Transverse colon (tissue), 4 donors: Measurements from ENCODE around the gene HECTD4. TPM values are rescaled to one million over a fixed set of nuclear protein-coding genes. Genes with fewer than 3 reads are reported as not detected.

Source experiments
- DNase-seq: peaks from one replicate; pipeline ENCODE4 v3.0.0-alpha.2; 2019
- H3K27ac ChIP-seq, 4 donors: fragments of 200-600 bp; sonication (generic); 2 replicates each; pipeline ENCODE4 v1.5.1; 2016 to 2018; ENCODE audit warnings: inconsistent platforms in 4 of 4
- H3K27me3 ChIP-seq: fragments of 200-600 bp; sonication (generic); 2 replicates; pipeline ENCODE4 v1.5.1; 2017; ENCODE audit warnings: inconsistent platforms
- H3K36me3 ChIP-seq, 4 donors: fragments of 200-600 bp; sonication (generic); 2 replicates each; pipeline ENCODE4 v1.5.1; 2017 to 2019; ENCODE audit warnings: inconsistent platforms in 4 of 4
- H3K4me1 ChIP-seq, 4 donors: fragments of 200-600 bp; sonication (generic); 2 replicates each; pipeline ENCODE4 v1.5.1; 2017 to 2020; ENCODE audit warnings: inconsistent platforms in 4 of 4
- H3K4me3 ChIP-seq, 4 donors: fragments of 200-600 bp; sonication (generic); 1 replicate in 1 of 4; 2 replicates in 3 of 4; pipeline versions ENCODE4 v1.5.1 to v1.6.1; 2017 to 2019; ENCODE audit warnings: inconsistent platforms in 4 of 4
- H3K9me3 ChIP-seq, 2 donors: fragments of 200-600 bp; sonication (generic); 2 replicates each; pipeline ENCODE4 v1.5.1; 2017 to 2019; ENCODE audit warnings: inconsistent platforms in 2 of 2
- CTCF ChIP-seq, 5 experiments: fragments of 200-600 bp in 3 of 5; fragments of 450-650 bp in 2 of 5; sonication (generic) in 3 of 5; IDR thresholded peaks; 1 replicate in 2 of 5; 2 replicates in 3 of 5; pipeline ENCODE4 v1.5.1; 2016 to 2017; ENCODE audit warnings: antibody characterized with exemption in 5 of 5, inconsistent platforms in 3 of 5, mild to moderate bottlenecking in 2 of 5, moderate library complexity in 1 of 5
- EP300 ChIP-seq: sonication (generic); formaldehyde crosslinking; IDR thresholded peaks from one replicate; pipeline ENCODE4 v1.6.1; 2017; ENCODE audit warnings: antibody characterized with exemption, low read depth
- POLR2A ChIP-seq: fragments of 450-650 bp; IDR thresholded peaks from one replicate; pipeline ENCODE4 v1.6.1; 2016; ENCODE audit warnings: antibody characterized with exemption, mild to moderate bottlenecking, moderate library complexity
- POLR2AphosphoS5 ChIP-seq, 3 donors: sonication (generic); formaldehyde crosslinking; IDR thresholded peaks; one replicate each; pipeline ENCODE4 v1.6.1; 2016; ENCODE audit warnings: antibody characterized with exemption in 3 of 3
- WGBS, 2 donors: methylation state at CpG; one replicate each; pipeline ENCODE4 v1.1.5; 2018; ENCODE audit warnings: low coverage in 1 of 2; 5-methylcytosine and 5-hydroxymethylcytosine counted together
- in situ Hi-C, 4 donors: fragments of 200-750 bp; cut with MboI; loops; one replicate each; pipeline versions ENCODE4 v1.15.0 to v1.15.1; 2017; ENCODE audit warnings: low sequenced_read_pairs in 3 of 4, low pct_ligation_motif_present in 1 of 4, low pct_unique_long_range_greater_than_20kb in 1 of 4
- intact Hi-C: fragments of 100-400 bp; cut with DNase I; formaldehyde crosslinking; loops from one replicate; pipeline ENCODE4 v1.15.1; 2023; ENCODE audit warnings: low total_unique reads
- total RNA-seq, 4 donors: library from RNA; depleted of rRNA; stranded (reverse); fragments of >200 nt; gene quantifications; one replicate each; pipeline ENCODE4 v1.1.0, GENCODE V29; 2016

Gene HECTD4
- total RNA-seq, 4 donors from 2014 or later, result 52.6 to 171 (median 121) TPM

- Histone ChIP-seq H3K36me3 (peaks cover 0 to 54% (median 16%) of the 10 kb centered on the region in 4 donors), H3K27ac (no peak overlapping the region), H3K27me3 (no peaks in the 10 kb centered on the region), H3K4me3 (no peak overlapping the region), H3K4me1 (no peaks in the 10 kb centered on the region), H3K9me3 (no peaks in the 10 kb centered on the region)
- intact Hi-C loops, result loop anchor here (5.0 kb wide), 1 partner anchor 1818 kb away; no protein-coding TSS in a partner anchor
- in situ Hi-C loops, result no loop called here
- no peak for DNase-seq
- TF ChIP-seq POLR2AphosphoS5 (IDR thresholded peaks at IDR 0.05) (no peak), EP300 (no peak), CTCF (IDR thresholded peaks at IDR 0.05) (no peak), POLR2A (no peak)
- WGBS, 2 donors, result 80 to 95% methylated on average over 1 to 20 of the region's 20 CpGs
Observed at GRCh38 chr12:112175361-112176155, 206.7 kb downstream of the HECTD4 start.

- in situ Hi-C loops (no loop called here), intact Hi-C loops (no loop called here)
- no peak overlapping the region for H3K4me3 ChIP-seq
- no peak for DNase-seq
- no peaks in the 10 kb centered on the region for H3K27me3 ChIP-seq
- H3K9me3 ChIP-seq, result no peaks in the 10 kb centered on the region
- peaks cover 0 to 39% (median 10%) of the 10 kb centered on the region in 4 donors for H3K36me3 ChIP-seq
- H3K4me1 ChIP-seq, result no peaks in the 10 kb centered on the region
- no peak overlapping the region for H3K27ac ChIP-seq
- WGBS, 2 donors, result 99 to 100% methylated on average over 1 to 21 of the region's 21 CpGs
- TF ChIP-seq EP300, result no peak
- no peak for TF ChIP-seq POLR2AphosphoS5 (IDR thresholded peaks at IDR 0.05)
- TF ChIP-seq CTCF (IDR thresholded peaks at IDR 0.05), result no peak
- no peak for TF ChIP-seq POLR2A
Observed at GRCh38 chr12:112172556-112173324, 209.5 kb downstream of the HECTD4 start.

- no peaks in the 10 kb centered on the region for H3K27me3 ChIP-seq
- no peaks in the 10 kb centered on the region for H3K9me3 ChIP-seq
- H3K27ac ChIP-seq, result no peak overlapping the region
- intact Hi-C loops, result no loop called here
- 87% methylated on average over 17 of the region's 17 CpGs; no CpG with 5 or more reads in 1 of the 2 donors for WGBS, 2 donors
- in situ Hi-C loops, result no loop called here
- H3K4me1 ChIP-seq, result no peaks in the 10 kb centered on the region
- peaks cover 0 to 32% (median 5%) of the 10 kb centered on the region in 4 donors for H3K36me3 ChIP-seq
- TF ChIP-seq EP300, result no peak
- TF ChIP-seq POLR2AphosphoS5 (IDR thresholded peaks at IDR 0.05), result no peak
- TF ChIP-seq POLR2A, result no peak
- TF ChIP-seq CTCF (IDR thresholded peaks at IDR 0.05), result no peak
- DNase-seq, result no peak
- no peak overlapping the region for H3K4me3 ChIP-seq
Observed at GRCh38 chr12:112170971-112171596, 211.1 kb downstream of the HECTD4 start.

GRCh38 chr12:112170376-112170775 is 211.9 kb downstream of the HECTD4 start:
- peaks cover 0 to 25% (median 2%) of the 10 kb centered on the region in 4 donors for H3K36me3 ChIP-seq
- 76 to 81% methylated on average over 6 to 8 of the region's 8 CpGs for WGBS, 2 donors
- in situ Hi-C loops, result no loop called here
- DNase-seq, result no peak
- intact Hi-C loops, result no loop called here
- H3K4me3 ChIP-seq, result no peak overlapping the region
- H3K27me3 ChIP-seq, result no peaks in the 10 kb centered on the region
- H3K9me3 ChIP-seq, result no peaks in the 10 kb centered on the region
- H3K27ac ChIP-seq, result no peak overlapping the region
- TF ChIP-seq CTCF (IDR thresholded peaks at IDR 0.05) (peak in 4 of 5 experiments; percentile 14 to 29 (median 24)), EP300 (no peak), POLR2A (no peak)
- H3K4me1 ChIP-seq, result no peaks in the 10 kb centered on the region
